ENCODE data around the gene PRSS23.

Gene PRSS23

GRCh38 chr11:86848132-86848531 lies 47.8 kb downstream of the PRSS23 start:
- no peak for DNase-seq (ENCODE audit: low spot score)
- in situ Hi-C loops (cut with MboI; ENCODE audit: low sequenced_read_pairs, unreplicated experiment), result no loop called here
- no peak for TF ChIP-seq CTCF (IDR thresholded peaks at IDR 0.05; ENCODE audit: borderline replicate concordance, control extremely low read depth, extremely low read depth, insufficient read depth, missing control alignments)

GRCh38 chr11:86849679-86850078 lies 49.3 kb downstream of the PRSS23 start:
- no peak for DNase-seq (ENCODE audit: low spot score)
- TF ChIP-seq CTCF (IDR thresholded peaks at IDR 0.05; ENCODE audit: borderline replicate concordance, control extremely low read depth, extremely low read depth, insufficient read depth, missing control alignments), result no peak
- in situ Hi-C loops (cut with MboI; ENCODE audit: low sequenced_read_pairs, unreplicated experiment), result no loop called here

Data from GM13976 (cell line).